Liver (tissue), 9 donors: ENCODE data around the gene EXOC2. TPM values are rescaled to one million over a fixed set of nuclear protein-coding genes. Genes with fewer than 3 reads are reported as not detected.

Experiments used
- DNase-seq: peaks from one replicate; pipeline ENCODE4 v3.0.0-alpha.2; 2017; ENCODE audit warnings: low spot score
- H3K27ac ChIP-seq, 2 donors: one replicate each; pipeline ENCODE4 v1.7.0; 2013; ENCODE audit warnings: inconsistent platforms in 2 of 2, low read length in 2 of 2, control low read depth in 1 of 2, low read depth in 1 of 2, mild to moderate bottlenecking in 1 of 2
- H3K27me3 ChIP-seq, 4 donors: one replicate each; pipeline versions ENCODE4 v1.6.1 to v1.7.0; 2013; ENCODE audit warnings: low read length in 3 of 4, inconsistent platforms in 1 of 4, mild to moderate bottlenecking in 1 of 4, moderate library complexity in 1 of 4; ENCODE audit not compliant: control insufficient read depth in 4 of 4, insufficient read depth in 4 of 4
- H3K36me3 ChIP-seq, 4 donors: one replicate each; pipeline versions ENCODE4 v1.6.1 to v1.7.0; 2013; ENCODE audit warnings: low read length in 3 of 4, mild to moderate bottlenecking in 3 of 4, low read depth in 1 of 4, moderate library complexity in 1 of 4; ENCODE audit not compliant: control insufficient read depth in 4 of 4, insufficient read depth in 3 of 4
- H3K4me1 ChIP-seq, 4 donors: one replicate each; pipeline versions ENCODE4 v1.6.1 to v1.7.0; 2013; ENCODE audit warnings: low read length in 3 of 4, mild to moderate bottlenecking in 3 of 4, moderate library complexity in 1 of 4; ENCODE audit not compliant: control insufficient read depth in 4 of 4, insufficient read depth in 4 of 4
- H3K4me3 ChIP-seq, 3 donors: one replicate each; pipeline versions ENCODE4 v1.6.1 to v1.7.0; 2013; ENCODE audit warnings: low read length in 3 of 3, control low read depth in 1 of 3, low read depth in 1 of 3, mild to moderate bottlenecking in 1 of 3
- H3K9ac ChIP-seq, 2 donors: one replicate each; pipeline ENCODE4 v1.7.0; 2013; ENCODE audit warnings: low read length in 2 of 2, mild to moderate bottlenecking in 2 of 2, moderate library complexity in 2 of 2, control low read depth in 1 of 2, low read depth in 1 of 2
- H3K9me3 ChIP-seq, 4 donors: one replicate each; pipeline versions ENCODE4 v1.6.1 to v1.7.0; 2013; ENCODE audit warnings: low read length in 3 of 4; ENCODE audit not compliant: control insufficient read depth in 4 of 4
- FOXA1 ChIP-seq: IDR thresholded peaks from 2 replicates; pipeline ENCODE4 v1.6.1; 2016; ENCODE audit warnings: antibody characterized with exemption
- FOXA2 ChIP-seq: IDR thresholded peaks from 2 replicates; pipeline ENCODE4 v1.6.1; 2016; ENCODE audit warnings: antibody characterized with exemption
- GABPA ChIP-seq, 2 donors: IDR thresholded peaks in 1 of 2; conservative IDR thresholded peaks in 1 of 2; 2 replicates each; pipeline ENCODE4 v1.6.1; 2016; ENCODE audit warnings: antibody characterized with exemption in 2 of 2, mild to moderate bottlenecking in 1 of 2, moderate library complexity in 1 of 2
- HNF4A ChIP-seq, 2 donors: conservative IDR thresholded peaks; 2 replicates each; pipeline ENCODE4 v1.6.1; 2016; ENCODE audit warnings: antibody characterized with exemption in 2 of 2, mild to moderate bottlenecking in 2 of 2
- HNF4G ChIP-seq: IDR thresholded peaks from 2 replicates; pipeline ENCODE4 v1.6.1; 2016; ENCODE audit warnings: antibody characterized with exemption
- NR2F2 ChIP-seq: IDR thresholded peaks from 2 replicates; pipeline ENCODE4 v1.6.1; 2016; ENCODE audit warnings: antibody characterized with exemption
- RAD21 ChIP-seq, 2 donors: IDR thresholded peaks; 2 replicates each; pipeline ENCODE4 v1.6.1; 2016; ENCODE audit warnings: antibody characterized with exemption in 2 of 2, mild to moderate bottlenecking in 2 of 2
- RXRA ChIP-seq, 2 donors: IDR thresholded peaks; 2 replicates each; pipeline ENCODE4 v1.6.1; 2017 to 2018; ENCODE audit warnings: antibody characterized with exemption in 2 of 2, mild to moderate bottlenecking in 1 of 2
- SP1 ChIP-seq: IDR thresholded peaks from 2 replicates; pipeline ENCODE4 v1.6.1; 2018; ENCODE audit warnings: antibody characterized with exemption, mild to moderate bottlenecking
- TAF1 ChIP-seq: conservative IDR thresholded peaks from 2 replicates; pipeline ENCODE4 v1.6.1; 2016; ENCODE audit warnings: antibody characterized with exemption, mild to moderate bottlenecking
- YY1 ChIP-seq: IDR thresholded peaks from 2 replicates; pipeline ENCODE4 v1.6.1; 2016; ENCODE audit warnings: antibody characterized with exemption, mild to moderate bottlenecking
- WGBS: extraction: QIAGEN DNeasy Blood & Tissue Kit; methylation state at CpG from one replicate; pipeline ENCODE4 v1.1.7; 2013; 5-methylcytosine and 5-hydroxymethylcytosine counted together
- polyA plus RNA-seq, 2 donors: library from polyadenylated mRNA; stranded (reverse) in 1 of 2; unstranded in 1 of 2; fragments of 200-250 nt in 1 of 2; fragments of >200 nt in 1 of 2; fragmentation: Nextera tagmentation in 1 of 2; extraction: Ambion mirVana in 1 of 2; gene quantifications; one replicate each; pipeline versions ENCODE4 v1.2.1 to v1.2.3, GENCODE V29; 2013 to 2015
- total RNA-seq, 2 donors: library from RNA; depleted of rRNA; stranded (reverse); fragments of >200 nt; gene quantifications; one replicate each; pipeline ENCODE4 v1.2.3, GENCODE V29; 2014
- TF ChIP-seq, protein P1 (sequence below): IDR thresholded peaks from 2 replicates; pipeline ENCODE4 v1.6.1; 2016; ENCODE audit warnings: antibody characterized with exemption
- TF ChIP-seq, protein P2 (sequence below): IDR thresholded peaks from 2 replicates; pipeline ENCODE4 v1.6.1; 2016; ENCODE audit warnings: antibody characterized with exemption
- TF ChIP-seq, protein P3 (sequence below): fragments of 150-350 bp; IDR thresholded peaks from 2 replicates; pipeline ENCODE4 v1.5.1; 2017; ENCODE audit warnings: improper control_type of control experiment, low read depth, low read length; ENCODE audit not compliant: missing input control
- TF ChIP-seq, protein P4 (sequence below): IDR thresholded peaks from 2 replicates; pipeline ENCODE4 v1.6.1; 2016; ENCODE audit warnings: antibody characterized with exemption
- TF ChIP-seq, protein P5 (sequence below): IDR thresholded peaks from 2 replicates; pipeline ENCODE4 v1.6.1; 2016; ENCODE audit warnings: antibody characterized with exemption, mild to moderate bottlenecking
- donor health status: healthy.
- donor health status: healthy.
- donor health status: healthy.
- donor health status: healthy.
- donor health status: healthy.

Gene EXOC2
- total and polyA plus RNA-seq, 4 donors: 6.7 to 15.3 (median 9.2) TPM

DNA sequence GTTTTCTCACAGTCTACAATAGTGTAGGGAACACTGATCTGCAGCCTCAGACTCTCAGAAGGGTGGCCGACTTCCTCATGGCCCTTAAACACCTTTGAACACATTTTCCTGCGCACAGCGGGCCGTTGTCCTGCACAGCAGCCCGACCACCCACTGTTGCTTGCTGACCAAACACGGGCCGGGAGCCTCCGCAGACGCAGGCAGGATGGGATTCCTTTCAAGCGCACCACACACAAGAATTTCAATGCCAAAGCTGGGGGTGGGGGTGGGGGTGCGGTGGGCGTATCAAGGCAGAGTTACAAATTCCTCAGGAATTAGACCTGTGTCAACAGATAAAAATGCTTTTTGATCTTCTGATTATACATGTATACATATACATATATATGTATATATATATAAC is 110.6 kb downstream of the EXOC2 start:
- Histone ChIP-seq H3K4me3 (no peak overlapping the region), H3K27me3 (no peaks in the 10 kb centered on the region), H3K9ac (no peak overlapping the region), H3K27ac (no peak overlapping the region), H3K4me1 (peaks cover 0 to 4% (median 0%) of the 10 kb centered on the region in 4 donors), H3K36me3 (no peaks in the 10 kb centered on the region), H3K9me3 (no peaks in the 10 kb centered on the region)
- DNase-seq: no peak
- WGBS: 89% methylated on average over 12 of the region's 12 CpGs
- TF ChIP-seq FOXA2 (no peak), TAF1 (no peak)
- TF ChIP-seq, protein P1, sequence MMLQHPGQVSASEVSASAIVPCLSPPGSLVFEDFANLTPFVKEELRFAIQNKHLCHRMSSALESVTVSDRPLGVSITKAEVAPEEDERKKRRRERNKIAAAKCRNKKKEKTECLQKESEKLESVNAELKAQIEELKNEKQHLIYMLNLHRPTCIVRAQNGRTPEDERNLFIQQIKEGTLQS: no peak

DNA sequence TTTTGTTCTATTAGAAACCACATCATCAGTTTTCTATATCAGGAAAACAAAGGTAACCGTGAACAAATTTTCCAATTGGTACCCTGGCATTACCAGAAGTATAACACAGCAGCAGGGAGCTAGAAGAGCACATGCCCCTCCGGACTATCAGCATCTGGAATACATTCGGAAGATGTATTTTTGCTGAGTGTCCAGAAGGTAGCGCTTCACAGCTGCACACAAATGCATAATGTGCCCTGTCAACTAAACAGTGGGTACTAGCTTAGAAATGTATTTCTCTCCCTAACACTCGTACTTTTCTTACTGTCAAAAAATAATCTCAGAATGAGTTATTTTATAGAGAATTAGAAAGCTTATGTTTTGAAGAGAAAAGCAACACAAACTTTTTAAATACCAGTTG is 113.6 kb downstream of the EXOC2 start:
- Histone ChIP-seq H3K27ac (no peak overlapping the region), H3K36me3 (peaks cover 0 to 4% (median 0%) of the 10 kb centered on the region in 4 donors), H3K9me3 (no peaks in the 10 kb centered on the region), H3K9ac (no peak overlapping the region), H3K4me3 (no peak overlapping the region), H3K4me1 (no peaks in the 10 kb centered on the region), H3K27me3 (no peaks in the 10 kb centered on the region)
- TF ChIP-seq NR2F2 (no peak), FOXA1 (no peak), GABPA (IDR thresholded peaks at IDR 0.05 in 1 of 2, conservative IDR thresholded peaks at IDR 0.05 in 1 of 2) (no peak), HNF4A (conservative IDR thresholded peaks at IDR 0.05) (no peak)
- DNase-seq: no peak
- WGBS: 93% methylated on average over 5 of the region's 5 CpGs

DNA sequence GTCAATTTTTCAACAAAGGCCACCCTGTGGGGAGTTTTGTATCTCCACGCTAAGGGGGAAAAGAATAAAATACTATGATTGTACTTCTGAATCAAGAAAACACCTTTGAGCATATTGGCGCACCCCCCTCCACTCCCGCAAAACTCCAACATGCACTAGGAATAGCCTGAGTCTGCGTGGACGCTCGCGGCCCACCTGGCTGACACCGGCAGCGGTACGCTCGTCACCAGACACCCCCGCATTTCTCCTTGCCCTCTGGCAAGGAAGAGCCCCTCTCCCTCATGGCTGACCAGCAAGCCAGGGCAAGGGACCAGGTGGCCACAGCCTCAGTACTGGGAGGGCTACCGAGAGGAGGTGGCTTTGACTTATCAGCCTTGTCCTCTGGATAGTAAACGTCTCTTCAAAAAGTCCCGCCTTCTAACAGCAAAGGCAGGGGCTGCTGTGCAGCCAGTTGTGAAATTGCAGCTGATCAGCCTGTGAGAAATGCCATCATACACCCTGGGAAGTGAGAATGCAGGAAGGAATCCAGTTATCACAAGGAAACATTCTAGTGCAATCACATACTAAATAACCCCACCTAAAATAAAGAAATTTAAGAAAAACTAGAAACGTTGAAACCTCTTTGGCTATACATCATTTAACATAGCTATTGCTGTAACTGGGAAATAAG is 120.2 kb downstream of the EXOC2 start:
- no peak overlapping the region for H3K4me3 ChIP-seq
- TF ChIP-seq HNF4G (no peak), FOXA2 (no peak), NR2F2 (no peak), TAF1 (no peak), YY1 (no peak)
- TF ChIP-seq, protein P2, sequence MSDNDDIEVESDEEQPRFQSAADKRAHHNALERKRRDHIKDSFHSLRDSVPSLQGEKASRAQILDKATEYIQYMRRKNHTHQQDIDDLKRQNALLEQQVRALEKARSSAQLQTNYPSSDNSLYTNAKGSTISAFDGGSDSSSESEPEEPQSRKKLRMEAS: no peak
- peaks cover 2 to 21% (median 13%) of the 10 kb centered on the region in 4 donors for H3K36me3 ChIP-seq
- 89% methylated on average over 16 of the region's 16 CpGs for WGBS
- H3K4me1 ChIP-seq: no peaks in the 10 kb centered on the region
- no peaks in the 10 kb centered on the region for H3K27me3 ChIP-seq
- no peak overlapping the region for H3K9ac ChIP-seq
- no peak overlapping the region for H3K27ac ChIP-seq
- H3K9me3 ChIP-seq: no peaks in the 10 kb centered on the region
- DNase-seq: no peak

DNA sequence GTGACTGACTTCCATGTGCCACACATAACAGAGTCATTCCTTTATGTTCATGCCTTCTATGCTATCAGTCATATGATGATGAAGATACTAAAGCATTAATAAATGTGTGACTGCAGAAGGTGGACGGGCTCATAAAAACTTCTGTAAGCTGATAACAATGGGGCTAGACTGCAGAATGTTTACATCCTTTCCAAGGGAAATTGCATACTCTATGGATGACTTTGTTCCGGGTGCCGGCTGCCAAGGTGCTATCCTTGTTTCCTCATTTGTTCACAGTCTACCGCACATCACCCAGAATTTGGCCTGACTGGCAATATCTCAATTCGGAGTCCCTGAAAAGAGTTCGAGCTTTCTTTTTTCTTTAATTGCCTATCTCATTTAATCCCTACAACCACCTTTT is 121.0 kb downstream of the EXOC2 start:
- H3K9me3 ChIP-seq: no peaks in the 10 kb centered on the region
- WGBS: 93% methylated on average over 6 of the region's 6 CpGs
- no peak overlapping the region for H3K27ac ChIP-seq
- H3K27me3 ChIP-seq: no peaks in the 10 kb centered on the region
- H3K4me3 ChIP-seq: no peak overlapping the region
- no peak for TF ChIP-seq RXRA (IDR thresholded peaks at IDR 0.05)
- TF ChIP-seq, protein P3, sequence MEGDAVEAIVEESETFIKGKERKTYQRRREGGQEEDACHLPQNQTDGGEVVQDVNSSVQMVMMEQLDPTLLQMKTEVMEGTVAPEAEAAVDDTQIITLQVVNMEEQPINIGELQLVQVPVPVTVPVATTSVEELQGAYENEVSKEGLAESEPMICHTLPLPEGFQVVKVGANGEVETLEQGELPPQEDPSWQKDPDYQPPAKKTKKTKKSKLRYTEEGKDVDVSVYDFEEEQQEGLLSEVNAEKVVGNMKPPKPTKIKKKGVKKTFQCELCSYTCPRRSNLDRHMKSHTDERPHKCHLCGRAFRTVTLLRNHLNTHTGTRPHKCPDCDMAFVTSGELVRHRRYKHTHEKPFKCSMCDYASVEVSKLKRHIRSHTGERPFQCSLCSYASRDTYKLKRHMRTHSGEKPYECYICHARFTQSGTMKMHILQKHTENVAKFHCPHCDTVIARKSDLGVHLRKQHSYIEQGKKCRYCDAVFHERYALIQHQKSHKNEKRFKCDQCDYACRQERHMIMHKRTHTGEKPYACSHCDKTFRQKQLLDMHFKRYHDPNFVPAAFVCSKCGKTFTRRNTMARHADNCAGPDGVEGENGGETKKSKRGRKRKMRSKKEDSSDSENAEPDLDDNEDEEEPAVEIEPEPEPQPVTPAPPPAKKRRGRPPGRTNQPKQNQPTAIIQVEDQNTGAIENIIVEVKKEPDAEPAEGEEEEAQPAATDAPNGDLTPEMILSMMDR: no peak
- TF ChIP-seq GABPA (IDR thresholded peaks at IDR 0.05 in 1 of 2, conservative IDR thresholded peaks at IDR 0.05 in 1 of 2): no peak
- no peak for TF ChIP-seq HNF4A (conservative IDR thresholded peaks at IDR 0.05)
- TF ChIP-seq, protein P4, sequence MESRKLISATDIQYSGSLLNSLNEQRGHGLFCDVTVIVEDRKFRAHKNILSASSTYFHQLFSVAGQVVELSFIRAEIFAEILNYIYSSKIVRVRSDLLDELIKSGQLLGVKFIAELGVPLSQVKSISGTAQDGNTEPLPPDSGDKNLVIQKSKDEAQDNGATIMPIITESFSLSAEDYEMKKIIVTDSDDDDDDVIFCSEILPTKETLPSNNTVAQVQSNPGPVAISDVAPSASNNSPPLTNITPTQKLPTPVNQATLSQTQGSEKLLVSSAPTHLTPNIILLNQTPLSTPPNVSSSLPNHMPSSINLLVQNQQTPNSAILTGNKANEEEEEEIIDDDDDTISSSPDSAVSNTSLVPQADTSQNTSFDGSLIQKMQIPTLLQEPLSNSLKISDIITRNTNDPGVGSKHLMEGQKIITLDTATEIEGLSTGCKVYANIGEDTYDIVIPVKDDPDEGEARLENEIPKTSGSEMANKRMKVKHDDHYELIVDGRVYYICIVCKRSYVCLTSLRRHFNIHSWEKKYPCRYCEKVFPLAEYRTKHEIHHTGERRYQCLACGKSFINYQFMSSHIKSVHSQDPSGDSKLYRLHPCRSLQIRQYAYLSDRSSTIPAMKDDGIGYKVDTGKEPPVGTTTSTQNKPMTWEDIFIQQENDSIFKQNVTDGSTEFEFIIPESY: no peak
- no peak for TF ChIP-seq NR2F2
- no peak for TF ChIP-seq YY1
- TF ChIP-seq, protein P5, sequence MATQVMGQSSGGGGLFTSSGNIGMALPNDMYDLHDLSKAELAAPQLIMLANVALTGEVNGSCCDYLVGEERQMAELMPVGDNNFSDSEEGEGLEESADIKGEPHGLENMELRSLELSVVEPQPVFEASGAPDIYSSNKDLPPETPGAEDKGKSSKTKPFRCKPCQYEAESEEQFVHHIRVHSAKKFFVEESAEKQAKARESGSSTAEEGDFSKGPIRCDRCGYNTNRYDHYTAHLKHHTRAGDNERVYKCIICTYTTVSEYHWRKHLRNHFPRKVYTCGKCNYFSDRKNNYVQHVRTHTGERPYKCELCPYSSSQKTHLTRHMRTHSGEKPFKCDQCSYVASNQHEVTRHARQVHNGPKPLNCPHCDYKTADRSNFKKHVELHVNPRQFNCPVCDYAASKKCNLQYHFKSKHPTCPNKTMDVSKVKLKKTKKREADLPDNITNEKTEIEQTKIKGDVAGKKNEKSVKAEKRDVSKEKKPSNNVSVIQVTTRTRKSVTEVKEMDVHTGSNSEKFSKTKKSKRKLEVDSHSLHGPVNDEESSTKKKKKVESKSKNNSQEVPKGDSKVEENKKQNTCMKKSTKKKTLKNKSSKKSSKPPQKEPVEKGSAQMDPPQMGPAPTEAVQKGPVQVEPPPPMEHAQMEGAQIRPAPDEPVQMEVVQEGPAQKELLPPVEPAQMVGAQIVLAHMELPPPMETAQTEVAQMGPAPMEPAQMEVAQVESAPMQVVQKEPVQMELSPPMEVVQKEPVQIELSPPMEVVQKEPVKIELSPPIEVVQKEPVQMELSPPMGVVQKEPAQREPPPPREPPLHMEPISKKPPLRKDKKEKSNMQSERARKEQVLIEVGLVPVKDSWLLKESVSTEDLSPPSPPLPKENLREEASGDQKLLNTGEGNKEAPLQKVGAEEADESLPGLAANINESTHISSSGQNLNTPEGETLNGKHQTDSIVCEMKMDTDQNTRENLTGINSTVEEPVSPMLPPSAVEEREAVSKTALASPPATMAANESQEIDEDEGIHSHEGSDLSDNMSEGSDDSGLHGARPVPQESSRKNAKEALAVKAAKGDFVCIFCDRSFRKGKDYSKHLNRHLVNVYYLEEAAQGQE: no peak
- TF ChIP-seq SP1: no peak
- TF ChIP-seq RAD21 (IDR thresholded peaks at IDR 0.05): no peak
- no peak overlapping the region for H3K9ac ChIP-seq
- no peaks in the 10 kb centered on the region for H3K4me1 ChIP-seq
- peaks cover 2 to 21% (median 13%) of the 10 kb centered on the region in 4 donors for H3K36me3 ChIP-seq
- DNase-seq: no peak
